K562 (cell line): Measurements from ENCODE around the gene B3GALT6. TPM values are rescaled to one million over a fixed set of nuclear protein-coding genes. Genes with fewer than 3 reads are reported as not detected.

Source experiments
- ATAC-seq: fragments of 200-7000 bp; cut with Tn5 transposase; 3 replicates; pipeline ENCODE4 v1.9.1; 2020; ENCODE audit warnings: moderate library complexity
- BruUV-seq: library from RNA; stranded (reverse); fragments of 400-500 nt; replicated peaks from 2 replicates; lab custom pipeline; 2021; lab: Mats Ljungman, UMichigan
- CTCF ChIA-PET: fragments of 300-600 bp; formaldehyde crosslinking; extraction: SDS; loops from one replicate; lab custom pipeline; 2021; ENCODE audit warnings: low intra/inter-chr PET ratio; lab: Yijun Ruan, JAX
- POLR2A ChIA-PET: fragments of 300-600, 350-650 bp; sonication (Branson Sonifier 250); formaldehyde crosslinking; extraction: SDS; loops from one replicate; lab custom pipeline; 2021; ENCODE audit warnings: antibody characterized with exemption, inconsistent platforms; lab: Yijun Ruan, JAX
- DNase-seq, 4 experiments: peaks; one replicate each; pipeline versions ENCODE4 v3.0.0 to v3.0.0-alpha.2; 2011 to 2018; ENCODE audit warnings: low spot score in 3 of 4, mixed read lengths in 3 of 4; ENCODE audit errors: extremely low read depth in 1 of 4
- FAIRE-seq: peaks from 2 replicates; lab custom pipeline; 2011; peaks lifted over from hg19 to GRCh38; lab: Jason Lieb, UNC
- H2AFZ ChIP-seq: 2 replicates; pipeline ENCODE4 v1.6.0; 2011; ENCODE audit warnings: low read depth, low read length, control low read depth, inconsistent platforms
- H3K27ac ChIP-seq: fragments of 200-600 bp; 3 replicates; pipeline ENCODE4 v1.8.0; 2011; ENCODE audit warnings: low read depth, mild to moderate bottlenecking, control low read depth, inconsistent platforms, low read length, moderate library complexity, mixed read lengths; ENCODE audit errors: extremely low read depth
- H3K27me3 ChIP-seq, 2 experiments: fragments of 300-600 bp in 1 of 2; 2 replicates in 1 of 2; 3 replicates in 1 of 2; pipeline versions ENCODE4 v1.6.0 to v1.8.0; 2011; ENCODE audit warnings: inconsistent platforms in 2 of 2, low read length in 2 of 2, mild to moderate bottlenecking in 1 of 2, mixed read lengths in 1 of 2, moderate library complexity in 1 of 2; ENCODE audit not compliant: control insufficient read depth in 2 of 2, insufficient read depth in 2 of 2
- H3K36me3 ChIP-seq: fragments of 300-600 bp; 3 replicates; pipeline ENCODE4 v1.8.0; 2011; ENCODE audit warnings: mild to moderate bottlenecking, low read length, inconsistent platforms; ENCODE audit not compliant: control insufficient read depth, insufficient read depth
- H3K4me1 ChIP-seq, 2 experiments: fragments of 200-600 bp in 1 of 2; replicated peaks in 1 of 2; 2 replicates in 1 of 2; 3 replicates in 1 of 2; pipeline versions ENCODE4 v1.5.1 to v1.8.0; 2011; ENCODE audit warnings: inconsistent platforms in 2 of 2, low read length in 2 of 2, mild to moderate bottlenecking in 1 of 2, mixed read lengths in 1 of 2, moderate library complexity in 1 of 2; ENCODE audit not compliant: control insufficient read depth in 2 of 2, insufficient read depth in 2 of 2
- H3K4me2 ChIP-seq: 2 replicates; pipeline ENCODE4 v1.6.1; 2011; ENCODE audit warnings: low read length, control low read depth, inconsistent platforms, mixed read lengths; ENCODE audit not compliant: insufficient read depth
- H3K4me3 ChIP-seq: fragments of 200-600 bp; sonication (generic), shearing (Covaris generic); 2 replicates; pipeline ENCODE4 v1.5.1; 2016; ENCODE audit warnings: control low read depth, inconsistent platforms
- H3K79me2 ChIP-seq: fragments of 200-600 bp; 3 replicates; pipeline ENCODE4 v1.8.0; 2011; ENCODE audit warnings: low read length, inconsistent platforms; ENCODE audit not compliant: control insufficient read depth, insufficient read depth
- H3K9ac ChIP-seq, 2 experiments: 2 replicates each; pipeline versions ENCODE4 v1.6.0 to v1.6.1; 2011; ENCODE audit warnings: low read depth in 2 of 2, low read length in 2 of 2, control low read depth in 1 of 2, inconsistent platforms in 1 of 2, mild to moderate bottlenecking in 1 of 2, mixed read lengths in 1 of 2; ENCODE audit not compliant: insufficient read depth in 1 of 2
- H3K9me1 ChIP-seq: one replicate; pipeline ENCODE4 v1.6.0; 2011; ENCODE audit warnings: inconsistent platforms, mild to moderate bottlenecking, low read length, moderate library complexity; ENCODE audit not compliant: control insufficient read depth, insufficient read depth
- H3K9me3 ChIP-seq: replicated peaks from 2 replicates; pipeline ENCODE4 v1.5.1; 2011; ENCODE audit warnings: low read depth, low read length, inconsistent platforms; ENCODE audit not compliant: control insufficient read depth, insufficient read depth
- H4K20me1 ChIP-seq: replicated peaks from 2 replicates; pipeline ENCODE4 v1.6.1; 2011; ENCODE audit warnings: low read length, inconsistent platforms, mixed read lengths; ENCODE audit not compliant: control insufficient read depth, insufficient read depth
- ARID3A ChIP-seq: IDR thresholded peaks from 2 replicates; pipeline ENCODE4 v1.6.1; 2012; ENCODE audit warnings: low read depth, low read length, improper control_type of control experiment, borderline replicate concordance
- CEBPG ChIP-seq, 3 experiments: fragments of 200-800 bp in 1 of 3; sonication (Bioruptor generic) in 1 of 3; sonication (generic) in 1 of 3; formaldehyde crosslinking in 1 of 3; IDR thresholded peaks in 2 of 3; conservative IDR thresholded peaks in 1 of 3; 2 replicates each; pipeline versions ENCODE4 v1.6.1 to v1.8.0; 2016 to 2022; ENCODE audit warnings: missing compliant biosample characterization in 2 of 3, missing genetic modification characterization in 2 of 3, mild to moderate bottlenecking in 1 of 3, missing genetic modification reagents in 1 of 3
- ETV1 ChIP-seq: fragments of 450-650 bp; conservative IDR thresholded peaks from 2 replicates; pipeline ENCODE4 v1.6.1; 2016; ENCODE audit warnings: missing genetic modification characterization, control low read depth, low read depth, missing compliant biosample characterization
- L3MBTL2 ChIP-seq: fragments of 450-650 bp; IDR thresholded peaks from 2 replicates; pipeline ENCODE4 v1.6.1; 2016; ENCODE audit warnings: mild to moderate bottlenecking, moderate library complexity
- PYGO2 ChIP-seq: fragments of 450-650 bp; IDR thresholded peaks from 2 replicates; pipeline ENCODE4 v1.6.1; 2016; ENCODE audit warnings: mild to moderate bottlenecking, missing genetic modification characterization, moderate library complexity, missing compliant biosample characterization
- SAFB ChIP-seq: fragments of 200-400 bp; formaldehyde crosslinking; IDR thresholded peaks from 2 replicates; pipeline ENCODE4 v1.6.1; 2017; ENCODE audit warnings: low read depth, low read length, borderline replicate concordance
- SRF ChIP-seq, 2 experiments: fragments of 250-450, 450-650 bp in 1 of 2; sonication (Bioruptor Pico) in 1 of 2; sonication (generic) in 1 of 2; formaldehyde crosslinking; IDR thresholded peaks; 2 replicates each; pipeline versions ENCODE4 v1.5.0 to v1.5.1; 2020 to 2022; ENCODE audit warnings: mild to moderate bottlenecking in 1 of 2, missing genetic modification reagents in 1 of 2
- USF1 ChIP-seq: sonication (generic); formaldehyde crosslinking; IDR thresholded peaks from 2 replicates; pipeline ENCODE4 v1.9.0; 2022; ENCODE audit warnings: mild to moderate bottlenecking, missing genetic modification reagents
- ZBED1 ChIP-seq: IDR thresholded peaks from 2 replicates; pipeline ENCODE4 v1.6.1; 2014
- ZFP1 ChIP-seq: fragments of 450-650 bp; formaldehyde crosslinking; IDR thresholded peaks from 2 replicates; pipeline ENCODE4 v1.4.0; 2020; ENCODE audit warnings: mild to moderate bottlenecking, mixed read lengths
- ZFPM2 ChIP-seq: fragments of 250-450 bp; sonication (Bioruptor Pico); IDR thresholded peaks from 2 replicates; pipeline ENCODE4 v1.5.1; 2022; ENCODE audit warnings: mild to moderate bottlenecking
- ZNF316 ChIP-seq: fragments of 450-650 bp; IDR thresholded peaks from 2 replicates; pipeline ENCODE4 v1.6.1; 2016
- ZNF75A ChIP-seq: fragments of 450-650 bp; formaldehyde crosslinking; IDR thresholded peaks from 2 replicates; pipeline ENCODE4 v1.4.0; 2020; ENCODE audit warnings: mild to moderate bottlenecking
- whole genome bisulfite sequencing: fragments of 100-300 bp; shearing (Covaris generic); methylation state at CpG from one replicate; pipeline ENCODE4 v1.1.6; 2016; ENCODE audit warnings: low coverage, mixed read lengths; ENCODE audit not compliant: insufficient coverage; ENCODE audit errors: missing lambda C conversion rate; 5-methylcytosine and 5-hydroxymethylcytosine counted together
- in situ Hi-C: fragments of 300-500 bp; cut with MboI; formaldehyde crosslinking; loops from 4 replicates; pipeline ENCODE4 v1.15.0; 2018; ENCODE audit warnings: inconsistent platforms, mixed read lengths
- intact Hi-C: fragments of 100-400 bp; cut with micrococcal nuclease; formaldehyde crosslinking; loops from 2 replicates; pipeline ENCODE4 v1.14.2; 2022
- polyA plus RNA-seq, 8 experiments: library from polyadenylated mRNA; depleted of rRNA in 4 of 8; stranded (reverse) in 5 of 8; unstranded in 3 of 8; fragments of >200 nt; fragmentation: Nextera tagmentation in 2 of 8; fragmentation: Illumina TruSeq in 1 of 8; extraction: Ambion mirVana in 2 of 8; extraction: Trizol in 1 of 8; gene quantifications; 2 replicates each; pipeline versions ENCODE4 v1.2.1 to v1.2.3, GENCODE V29; 2011 to 2014; ENCODE audit warnings: inconsistent platforms in 1 of 8, missing spikeins in 1 of 8
- total RNA-seq, 7 experiments: library from RNA; depleted of rRNA in 6 of 7; stranded (reverse); fragments of >200 nt in 6 of 7; fragmentation: Illumina TruSeq in 2 of 7; extraction: Trizol in 2 of 7; gene quantifications; 2 replicates each; pipeline versions ENCODE4 v1.2.1 to v1.2.3, GENCODE V29; 2011 to 2021; ENCODE audit warnings: low replicate concordance in 1 of 7
- TF ChIP-seq, protein P1 (sequence below): sonication (generic); formaldehyde crosslinking; IDR thresholded peaks from 2 replicates; pipeline ENCODE4 v1.8.1; 2023; ENCODE audit warnings: mild to moderate bottlenecking, missing genetic modification reagents

Gene B3GALT6
- total and polyA plus RNA-seq, 9 of the 15 experiments (the other 6 are each of a cell fraction or from before 2014, with no cell fraction given) = 0.68 to 29.8 (median 9.9) TPM

DNA sequence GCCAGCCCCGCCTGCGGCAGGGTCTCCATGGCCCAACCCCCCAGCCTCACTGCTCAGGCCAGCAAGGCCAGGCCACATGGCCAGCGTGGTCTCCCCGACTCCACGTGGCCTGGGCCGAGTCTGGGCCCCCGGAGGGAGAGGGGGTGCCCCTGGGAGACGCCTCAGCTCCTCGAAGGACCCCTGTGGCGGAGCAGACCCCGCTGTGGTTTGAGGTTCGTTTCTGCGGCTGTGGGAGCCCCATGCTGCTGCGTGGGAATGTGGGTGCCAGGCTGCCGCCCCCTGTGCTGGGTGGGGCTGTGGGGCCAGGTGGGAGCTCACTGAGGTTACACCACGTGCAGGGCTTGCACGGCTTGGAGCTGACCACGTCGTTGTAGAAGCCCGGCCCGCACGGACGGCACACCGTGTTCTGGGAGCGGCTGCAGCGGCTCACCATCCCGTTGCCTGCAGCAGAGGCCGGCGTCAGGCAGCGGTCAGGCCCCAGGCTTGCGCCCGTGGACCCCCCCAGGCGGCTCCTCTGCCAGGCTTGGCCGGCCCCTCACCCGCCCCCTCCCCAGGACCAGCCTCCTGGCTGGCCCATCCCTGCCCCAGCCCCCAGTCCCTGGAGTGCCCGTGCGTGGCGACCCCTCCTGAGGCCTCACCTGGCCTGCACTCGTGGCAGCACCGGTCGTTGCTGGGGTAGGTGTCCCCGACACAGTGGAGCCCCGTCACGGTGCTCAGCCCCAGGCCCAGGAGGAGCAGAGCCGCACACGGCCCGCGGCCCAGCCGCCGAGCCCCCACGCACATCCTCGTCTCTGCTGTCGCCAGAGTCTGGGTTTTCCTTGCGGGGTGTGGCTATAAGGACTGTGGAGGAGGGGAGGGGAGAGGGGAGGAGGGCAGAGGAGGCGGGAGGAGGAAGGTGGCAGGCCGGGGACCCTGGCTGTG, 18.4 kb upstream of the B3GALT6 start, which contains the start of gene TNFRSF4:
Gene TNFRSF4 (minus strand): TSS at position 809 of the 921 bp plus-strand sequence. CDS start 26 bp downstream, at position 783.
- WGBS = 43% methylated on average over 47 of the region's 56 CpGs
- POLR2A ChIA-PET = interaction anchor here (0.5 to 1.1 kb wide), 5 partner anchors 10 to 140 kb away, joined by 3 to 6 read pairs (median 4); partner anchors contain the start of gene SDF4
- Histone ChIP-seq H3K79me2 (no peaks in the 10 kb centered on the region), H2AFZ (peak within 1 kb of the TSS; percentile 12; the same call in 1 of the 2 replicates), H3K27me3 (no peaks in the 10 kb centered on the region), H3K4me2 (no peak within 1 kb of the TSS), H3K4me3 (no peak within 1 kb of the TSS), H3K9me3 (no peaks in the 10 kb centered on the region), H4K20me1 (no peaks in the 10 kb centered on the region; the same call in 1 of the 2 replicates), H3K4me1 (peaks cover 8 to 88% of the 10 kb centered on the region in 2 experiments; a peak in 4 of 5 replicates), H3K27ac (no peak within 1 kb of the TSS), H3K36me3 (peaks cover 30% of the 10 kb centered on the region; the same call in 2 of the 3 replicates), H3K9me1 (no peaks in the 10 kb centered on the region), H3K9ac (peak within 1 kb of the TSS in 1 of 2 experiments; percentile 43; a peak in 1 of 4 replicates)
- no peak for FAIRE-seq
- in situ Hi-C loops = no loop called here
- ATAC-seq = peak; percentile 45
- CTCF ChIA-PET = no interaction called here
- no TSS peak for BruUV-seq
- intact Hi-C loops = no loop called here
- DNase-seq = peak in 1 of 4 experiments; percentile 44
- TF ChIP-seq ZFP1 (no peak), PYGO2 (tag) (no peak), USF1 (CRISPR knock-in tag) (peak; percentile 75), L3MBTL2 (0 out of 2 replicates have a peak, but pooled peaks have one; percentile 14), ZNF75A (CRISPR knock-in tag) (no peak), ZFPM2 (no peak), ZNF316 (no peak), ETV1 (tag) (no peak), ZBED1 (no peak), SRF (CRISPR knock-in tag; IDR thresholded peaks at IDR 0.05) (no peak), SAFB (0 out of 2 replicates have a peak, but pooled peaks have one; percentile 8), CEBPG (CRISPR knock-in tag; IDR thresholded peaks at IDR 0.05) (no peak), CEBPG (tag; conservative IDR thresholded peaks at IDR 0.05 in 1 of 2, IDR thresholded peaks at IDR 0.05 in 1 of 2) (no peak), ARID3A (no peak)
- TF ChIP-seq, protein P1, sequence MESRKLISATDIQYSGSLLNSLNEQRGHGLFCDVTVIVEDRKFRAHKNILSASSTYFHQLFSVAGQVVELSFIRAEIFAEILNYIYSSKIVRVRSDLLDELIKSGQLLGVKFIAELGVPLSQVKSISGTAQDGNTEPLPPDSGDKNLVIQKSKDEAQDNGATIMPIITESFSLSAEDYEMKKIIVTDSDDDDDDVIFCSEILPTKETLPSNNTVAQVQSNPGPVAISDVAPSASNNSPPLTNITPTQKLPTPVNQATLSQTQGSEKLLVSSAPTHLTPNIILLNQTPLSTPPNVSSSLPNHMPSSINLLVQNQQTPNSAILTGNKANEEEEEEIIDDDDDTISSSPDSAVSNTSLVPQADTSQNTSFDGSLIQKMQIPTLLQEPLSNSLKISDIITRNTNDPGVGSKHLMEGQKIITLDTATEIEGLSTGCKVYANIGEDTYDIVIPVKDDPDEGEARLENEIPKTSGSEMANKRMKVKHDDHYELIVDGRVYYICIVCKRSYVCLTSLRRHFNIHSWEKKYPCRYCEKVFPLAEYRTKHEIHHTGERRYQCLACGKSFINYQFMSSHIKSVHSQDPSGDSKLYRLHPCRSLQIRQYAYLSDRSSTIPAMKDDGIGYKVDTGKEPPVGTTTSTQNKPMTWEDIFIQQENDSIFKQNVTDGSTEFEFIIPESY (CRISPR knock-in tag) = peak; percentile 78
